ENCODE results near the gene ICA1. TPM values are rescaled to one million over a fixed set of nuclear protein-coding genes. Genes with fewer than 3 reads are reported as not detected.

Gene ICA1
- total and polyA plus RNA-seq, 7 donors: 1.6 to 4.1 (median 2.3) TPM

- H3K27me3 ChIP-seq (ENCODE audit: insufficient read depth in 3 of 3, low read length in 2 of 3): no peaks in the 10 kb centered on the region
- intact Hi-C loops (cut with DNase I): no loop called here
- no peak overlapping the region for H3K27ac ChIP-seq
- 91 to 93% (median 91%) methylated on average over 5 of the region's 5 CpGs for WGBS, 3 donors
- H3K9me3 ChIP-seq: no peaks in the 10 kb centered on the region
- ATAC-seq: no peak
- no peak for TF ChIP-seq CTCF (IDR thresholded peaks at IDR 0.05)
- no peaks in the 10 kb centered on the region for H3K36me3 ChIP-seq (ENCODE audit: insufficient read depth in 1 of 2, low read depth in 1 of 2)
- H3K4me1 ChIP-seq: no peaks in the 10 kb centered on the region
- DNase-seq: no peak
- H3K4me3 ChIP-seq: no peak overlapping the region
These were observed 40.9 kb downstream of the ICA1 start for GRCh38 chr7:8221101-8221495.

GRCh38 chr7:8220376-8221100 lies 41.4 kb downstream of the ICA1 start:
- Histone ChIP-seq H3K27me3 (ENCODE audit: insufficient read depth in 3 of 3, low read length in 2 of 3) (no peaks in the 10 kb centered on the region), H3K27ac (no peak overlapping the region), H3K9me3 (no peaks in the 10 kb centered on the region), H3K4me3 (no peak overlapping the region), H3K4me1 (no peaks in the 10 kb centered on the region), H3K36me3 (ENCODE audit: insufficient read depth in 1 of 2, low read depth in 1 of 2) (no peaks in the 10 kb centered on the region)
- TF ChIP-seq CTCF (IDR thresholded peaks at IDR 0.05): no peak
- ATAC-seq (no peak), DNase-seq (no peak)
- intact Hi-C loops (cut with DNase I): no loop called here
- WGBS, 3 donors: 81 to 84% (median 81%) methylated on average over 7 of the region's 7 CpGs

DNA sequence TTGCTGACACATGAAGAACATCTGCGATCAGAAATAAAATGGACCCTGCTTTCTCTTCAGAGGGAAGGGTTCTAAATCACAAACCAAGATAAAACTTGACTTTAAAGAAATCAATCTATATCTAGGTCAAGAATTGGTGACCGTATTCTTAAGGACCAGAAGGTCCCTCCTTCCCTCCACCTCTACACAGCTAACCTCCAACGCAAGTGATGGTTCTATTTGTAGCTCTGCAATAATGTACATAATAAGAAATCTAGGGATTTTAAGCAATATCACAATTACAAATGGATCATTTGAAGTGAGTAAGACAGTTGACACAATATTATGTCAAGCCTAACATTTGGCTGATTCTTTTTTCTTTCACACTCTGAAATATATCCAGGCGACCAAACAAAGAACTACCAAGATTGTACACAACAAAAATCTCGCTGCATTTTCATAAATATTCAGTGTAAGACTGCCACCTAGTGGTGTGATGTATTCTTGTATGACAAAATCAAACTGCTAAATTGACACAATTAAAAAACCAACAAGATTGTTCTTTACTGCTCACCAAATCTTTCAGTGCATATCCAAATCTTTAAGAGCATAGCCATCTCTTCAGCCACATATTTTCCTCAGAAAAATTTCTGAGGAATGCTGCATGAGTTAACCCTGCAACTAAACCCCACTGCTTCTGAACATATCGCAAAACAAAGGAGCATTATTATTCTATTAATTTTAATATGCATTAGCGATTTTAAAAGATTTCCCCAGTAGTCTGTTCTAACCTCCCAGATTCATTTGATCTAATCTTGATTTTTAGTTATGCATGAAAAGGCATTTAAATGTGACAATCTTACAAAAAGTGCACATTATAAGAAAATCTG lies 44.5 kb downstream of the ICA1 start:
- no peaks in the 10 kb centered on the region for H3K9me3 ChIP-seq
- H3K4me1 ChIP-seq: no peaks in the 10 kb centered on the region
- H3K36me3 ChIP-seq (ENCODE audit: insufficient read depth in 1 of 2, low read depth in 1 of 2): no peaks in the 10 kb centered on the region
- H3K4me3 ChIP-seq: no peak overlapping the region
- WGBS, 3 donors: 46 to 50% (median 48%) methylated on average over 7 of the region's 7 CpGs
- DNase-seq (no peak), ATAC-seq (peak; percentile 62 to 79 (median 65))
- no peaks in the 10 kb centered on the region for H3K27me3 ChIP-seq (ENCODE audit: insufficient read depth in 3 of 3, low read length in 2 of 3)
- TF ChIP-seq CTCF (IDR thresholded peaks at IDR 0.05): peak; percentile 78
- H3K27ac ChIP-seq: no peak overlapping the region
- intact Hi-C loops (cut with DNase I): loop anchor here (5.0 to 10.0 kb wide), 7 partner anchors 243 to 795 kb away; partner anchors contain the start of gene MIOS (in 1 of the 2)

DNA sequence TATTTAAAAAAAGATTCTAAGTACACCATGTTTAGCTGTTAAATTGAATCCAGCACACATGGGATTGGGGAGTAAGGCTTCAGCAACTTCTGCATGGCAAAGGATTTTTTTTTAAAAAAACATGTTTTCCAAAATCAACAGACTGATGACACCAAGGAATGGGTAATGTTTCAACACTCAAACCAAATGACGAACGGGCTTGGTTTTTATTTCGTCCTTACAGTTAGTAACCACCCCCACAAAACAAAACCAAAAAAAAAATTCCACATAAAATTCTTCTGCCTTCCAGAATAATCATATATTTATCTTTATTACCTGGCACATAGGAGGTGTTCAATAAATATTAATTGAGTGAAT lies 45.7 kb downstream of the ICA1 start:
- TF ChIP-seq CTCF (IDR thresholded peaks at IDR 0.05): no peak
- Histone ChIP-seq H3K27ac (no peak overlapping the region), H3K9me3 (no peaks in the 10 kb centered on the region), H3K27me3 (ENCODE audit: insufficient read depth in 3 of 3, low read length in 2 of 3) (no peaks in the 10 kb centered on the region), H3K4me1 (peaks cover 7% of the 10 kb centered on the region), H3K36me3 (ENCODE audit: insufficient read depth in 1 of 2, low read depth in 1 of 2) (no peaks in the 10 kb centered on the region), H3K4me3 (no peak overlapping the region)
- no peak for DNase-seq
- intact Hi-C loops (cut with DNase I): loop anchor here (5.0 to 10.0 kb wide), 7 partner anchors 242 to 794 kb away; partner anchors contain the start of gene MIOS (in 1 of the 2)
- no peak for ATAC-seq
- 78 to 97% (median 90%) methylated on average over 3 of the region's 3 CpGs for WGBS, 3 donors
